Activated T-cell treated with anti-CD3 and anti-CD28 coated beads for 24 hours (primary cell): Measurements from ENCODE around the gene PRPF38A.

ENCODE experiments used
- DNase-seq: peaks from one replicate; pipeline ENCODE4 v3.0.0-alpha.2; 2020; ENCODE audit warnings: low read depth

PRPF38A gene

DNA sequence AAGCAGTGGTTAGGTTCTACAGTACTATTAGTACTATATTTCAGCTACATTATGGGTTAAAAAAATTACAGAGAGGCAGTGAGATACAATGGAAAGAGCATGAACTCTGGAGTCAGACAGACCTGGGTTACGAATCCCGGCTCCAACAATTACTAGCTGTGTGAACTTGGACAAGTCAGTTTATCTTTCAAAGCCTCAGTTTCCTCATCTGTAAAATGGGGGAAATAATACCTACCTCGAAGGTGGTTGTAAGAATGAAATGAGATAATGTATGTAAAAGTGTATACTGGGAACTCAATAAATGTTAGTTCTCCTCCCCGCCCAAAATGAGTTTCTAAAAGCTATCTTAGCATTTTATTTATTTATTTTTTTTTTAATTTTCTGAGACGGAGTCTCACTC, 59.5 kb downstream of the PRPF38A start:
- DNase-seq = no peak

DNA sequence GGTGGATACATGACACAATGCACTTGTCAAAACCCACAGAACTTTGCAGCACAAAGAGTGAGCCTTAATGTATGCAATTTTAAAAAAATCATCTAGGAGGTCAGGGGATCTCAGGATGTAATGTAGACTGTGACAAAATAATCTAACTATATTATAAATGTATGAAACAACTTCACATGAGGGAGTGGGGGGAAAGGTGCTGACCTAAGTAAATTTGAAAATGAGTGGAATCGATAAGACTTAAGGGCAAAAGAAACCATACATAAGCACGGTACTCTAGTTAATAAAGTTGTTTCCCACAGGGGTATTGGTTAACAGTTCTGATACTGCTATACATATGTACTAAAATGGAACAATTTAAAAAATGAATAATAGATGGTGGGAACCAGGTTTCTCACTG, 64.7 kb downstream of the PRPF38A start:
- no peak for DNase-seq
